ENCODE results near the gene PNKD.

The PNKD gene

DNA sequence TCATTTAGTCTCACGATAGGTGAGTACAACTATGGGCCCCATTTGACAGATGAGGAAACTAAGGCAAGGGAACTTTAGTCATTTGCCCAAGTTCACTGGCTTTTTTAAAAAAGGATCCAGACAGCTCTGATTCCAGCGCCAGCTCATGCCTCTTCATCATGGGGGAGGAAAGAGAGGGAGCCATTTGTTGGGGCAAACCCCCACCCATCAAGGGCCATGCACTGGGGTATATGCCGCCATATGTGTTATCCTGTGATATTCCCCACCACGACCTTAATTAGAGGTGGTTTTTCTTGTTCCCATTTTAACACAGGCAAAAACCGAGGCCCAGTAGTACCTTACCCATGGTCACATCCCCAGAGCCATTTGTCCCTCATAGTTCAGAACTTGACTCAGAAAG, 10.2 kb upstream of the PNKD start:
- TF ChIP-seq USF1 (IDR thresholded peaks at IDR 0.05) (no peak), TCF12 (IDR thresholded peaks at IDR 0.05; ENCODE audit: low read depth) (no peak), CREB1 (IDR thresholded peaks at IDR 0.05; ENCODE audit: low read depth) (no peak), FOXM1 (IDR thresholded peaks at IDR 0.05; ENCODE audit: borderline replicate concordance, low read depth) (no peak), RAD21 (IDR thresholded peaks at IDR 0.05; ENCODE audit: low read depth) (no peak), EGR1 (IDR thresholded peaks at IDR 0.05) (no peak), TAF1 (IDR thresholded peaks at IDR 0.05; ENCODE audit: low read depth) (no peak), EP300 (IDR thresholded peaks at IDR 0.05; ENCODE audit: borderline replicate concordance) (no peak), CEBPB (IDR thresholded peaks at IDR 0.05) (no peak), ZBTB7A (IDR thresholded peaks at IDR 0.05; ENCODE audit: low read depth) (no peak), MAX (IDR thresholded peaks at IDR 0.05) (no peak), NFIC (IDR thresholded peaks at IDR 0.05) (no peak), YY1 (IDR thresholded peaks at IDR 0.05; ENCODE audit: low read depth) (no peak), TEAD4 (IDR thresholded peaks at IDR 0.05) (no peak)
- TF ChIP-seq, protein P1, sequence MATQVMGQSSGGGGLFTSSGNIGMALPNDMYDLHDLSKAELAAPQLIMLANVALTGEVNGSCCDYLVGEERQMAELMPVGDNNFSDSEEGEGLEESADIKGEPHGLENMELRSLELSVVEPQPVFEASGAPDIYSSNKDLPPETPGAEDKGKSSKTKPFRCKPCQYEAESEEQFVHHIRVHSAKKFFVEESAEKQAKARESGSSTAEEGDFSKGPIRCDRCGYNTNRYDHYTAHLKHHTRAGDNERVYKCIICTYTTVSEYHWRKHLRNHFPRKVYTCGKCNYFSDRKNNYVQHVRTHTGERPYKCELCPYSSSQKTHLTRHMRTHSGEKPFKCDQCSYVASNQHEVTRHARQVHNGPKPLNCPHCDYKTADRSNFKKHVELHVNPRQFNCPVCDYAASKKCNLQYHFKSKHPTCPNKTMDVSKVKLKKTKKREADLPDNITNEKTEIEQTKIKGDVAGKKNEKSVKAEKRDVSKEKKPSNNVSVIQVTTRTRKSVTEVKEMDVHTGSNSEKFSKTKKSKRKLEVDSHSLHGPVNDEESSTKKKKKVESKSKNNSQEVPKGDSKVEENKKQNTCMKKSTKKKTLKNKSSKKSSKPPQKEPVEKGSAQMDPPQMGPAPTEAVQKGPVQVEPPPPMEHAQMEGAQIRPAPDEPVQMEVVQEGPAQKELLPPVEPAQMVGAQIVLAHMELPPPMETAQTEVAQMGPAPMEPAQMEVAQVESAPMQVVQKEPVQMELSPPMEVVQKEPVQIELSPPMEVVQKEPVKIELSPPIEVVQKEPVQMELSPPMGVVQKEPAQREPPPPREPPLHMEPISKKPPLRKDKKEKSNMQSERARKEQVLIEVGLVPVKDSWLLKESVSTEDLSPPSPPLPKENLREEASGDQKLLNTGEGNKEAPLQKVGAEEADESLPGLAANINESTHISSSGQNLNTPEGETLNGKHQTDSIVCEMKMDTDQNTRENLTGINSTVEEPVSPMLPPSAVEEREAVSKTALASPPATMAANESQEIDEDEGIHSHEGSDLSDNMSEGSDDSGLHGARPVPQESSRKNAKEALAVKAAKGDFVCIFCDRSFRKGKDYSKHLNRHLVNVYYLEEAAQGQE (IDR thresholded peaks at IDR 0.05; ENCODE audit: low read depth): no peak

GRCh38 chr2:218260742-218261422, 9.4 kb upstream of the PNKD start, which contains the start of gene GPBAR1:
Gene GPBAR1 (plus strand): TSS chr2:218261015. CDS start chr2:218262725, 1,710 bp downstream.
- 0 out of 2 replicates have a peak, but pooled peaks have one; percentile 62 for TF ChIP-seq ZBTB7A (IDR thresholded peaks at IDR 0.05; ENCODE audit: low read depth)
- no peak for TF ChIP-seq TAF1 (IDR thresholded peaks at IDR 0.05; ENCODE audit: low read depth)
- TF ChIP-seq TCF12 (IDR thresholded peaks at IDR 0.05; ENCODE audit: low read depth): no peak
- TF ChIP-seq, protein P1 (IDR thresholded peaks at IDR 0.05; ENCODE audit: low read depth): no peak
- TF ChIP-seq RAD21 (IDR thresholded peaks at IDR 0.05; ENCODE audit: low read depth): no peak
- no peak for TF ChIP-seq NFIC (IDR thresholded peaks at IDR 0.05)
- no peak for TF ChIP-seq FOXM1 (IDR thresholded peaks at IDR 0.05; ENCODE audit: borderline replicate concordance, low read depth)
- no peak for TF ChIP-seq EP300 (IDR thresholded peaks at IDR 0.05; ENCODE audit: borderline replicate concordance)
- TF ChIP-seq USF1 (IDR thresholded peaks at IDR 0.05): no peak

GRCh38 chr2:218261423-218262236, 8.7 kb upstream of the PNKD start:
- no peak for TF ChIP-seq YY1 (IDR thresholded peaks at IDR 0.05; ENCODE audit: low read depth)
- no peak for TF ChIP-seq TCF12 (IDR thresholded peaks at IDR 0.05; ENCODE audit: low read depth)
- TF ChIP-seq CEBPB (IDR thresholded peaks at IDR 0.05): no peak
- no peak for TF ChIP-seq RAD21 (IDR thresholded peaks at IDR 0.05; ENCODE audit: low read depth)
- no peak for TF ChIP-seq EGR1 (IDR thresholded peaks at IDR 0.05)
- TF ChIP-seq, protein P1 (IDR thresholded peaks at IDR 0.05; ENCODE audit: low read depth): no peak

DNA sequence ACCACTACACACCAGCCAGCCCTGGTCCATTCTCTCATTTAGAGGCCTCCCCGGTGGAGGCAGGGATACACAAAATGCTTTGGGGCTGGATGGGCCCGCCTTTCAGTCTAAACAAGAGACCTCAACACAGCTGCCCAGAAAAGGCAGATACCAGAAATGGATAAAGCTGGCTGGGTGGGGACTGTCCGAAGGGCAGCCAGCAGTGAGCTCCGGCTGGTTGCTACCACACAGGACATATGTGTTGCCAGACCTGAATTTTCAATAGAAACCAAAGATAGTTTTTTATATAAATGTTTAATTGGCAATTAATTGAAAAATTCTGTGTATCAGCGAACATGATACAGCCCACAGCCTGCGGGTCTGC, 8.1 kb upstream of the PNKD start:
- TF ChIP-seq USF1 (IDR thresholded peaks at IDR 0.05) (no peak), TEAD4 (IDR thresholded peaks at IDR 0.05) (no peak), CEBPB (IDR thresholded peaks at IDR 0.05) (no peak), FOXM1 (IDR thresholded peaks at IDR 0.05; ENCODE audit: borderline replicate concordance, low read depth) (no peak), TCF12 (IDR thresholded peaks at IDR 0.05; ENCODE audit: low read depth) (no peak), YY1 (IDR thresholded peaks at IDR 0.05; ENCODE audit: low read depth) (no peak), NFIC (IDR thresholded peaks at IDR 0.05) (no peak), MAX (IDR thresholded peaks at IDR 0.05) (no peak), EP300 (IDR thresholded peaks at IDR 0.05; ENCODE audit: borderline replicate concordance) (no peak), CREB1 (IDR thresholded peaks at IDR 0.05; ENCODE audit: low read depth) (no peak), ZBTB7A (IDR thresholded peaks at IDR 0.05; ENCODE audit: low read depth) (no peak), TAF1 (IDR thresholded peaks at IDR 0.05; ENCODE audit: low read depth) (no peak), EGR1 (IDR thresholded peaks at IDR 0.05) (no peak), RAD21 (IDR thresholded peaks at IDR 0.05; ENCODE audit: low read depth) (no peak)
- TF ChIP-seq, protein P1 (IDR thresholded peaks at IDR 0.05; ENCODE audit: low read depth): no peak
